Right lobe of liver (tissue), 6 donors: ENCODE data around the gene PHC3. TPM values are rescaled to one million over a fixed set of nuclear protein-coding genes. Genes with fewer than 3 reads are reported as not detected.

Experiments
- ATAC-seq, 4 donors: fragments of 200-7000 bp; cut with Tn5 transposase; one replicate each; pipeline ENCODE4 v1.9.1; 2020; ENCODE audit warnings: mild to moderate bottlenecking in 4 of 4, moderate library complexity in 4 of 4
- DNase-seq, 3 donors: peaks; one replicate each; pipeline ENCODE4 v3.0.0-alpha.2; 2020
- H3K27ac ChIP-seq, 3 donors: fragments of 200-600 bp; one replicate each; pipeline ENCODE4 v1.8.0; 2022
- H3K27me3 ChIP-seq, 2 donors: fragments of 200-600 bp; one replicate each; pipeline ENCODE4 v1.8.0; 2022
- H3K36me3 ChIP-seq, 4 donors: fragments of 200-600 bp; sonication (generic) in 1 of 4; one replicate each; pipeline versions ENCODE4 v1.5.1 to v1.8.0; 2017 to 2022; ENCODE audit warnings: control low read depth in 1 of 4
- H3K4me1 ChIP-seq, 4 donors: fragments of 200-600 bp; sonication (generic) in 1 of 4; one replicate each; pipeline versions ENCODE4 v1.5.1 to v1.8.0; 2017 to 2022; ENCODE audit warnings: control low read depth in 1 of 4
- H3K4me3 ChIP-seq, 3 donors: fragments of 200-600 bp; one replicate each; pipeline ENCODE4 v1.8.0; 2022
- H3K9me3 ChIP-seq, 4 donors: fragments of 200-600 bp; sonication (generic) in 1 of 4; one replicate each; pipeline versions ENCODE4 v1.5.1 to v1.8.0; 2017 to 2022; ENCODE audit warnings: control low read depth in 1 of 4
- CTCF ChIP-seq, 4 donors: fragments of 200-600 bp in 3 of 4; fragments of 450-650 bp in 1 of 4; IDR thresholded peaks; one replicate each; pipeline versions ENCODE4 v1.5.1 to v1.8.0; 2016 to 2022; ENCODE audit warnings: antibody characterized with exemption in 4 of 4, mild to moderate bottlenecking in 2 of 4
- POLR2A ChIP-seq: fragments of 450-650 bp; IDR thresholded peaks from one replicate; pipeline ENCODE4 v1.6.1; 2017; ENCODE audit warnings: antibody characterized with exemption, mild to moderate bottlenecking
- WGBS: methylation state at CpG from one replicate; pipeline ENCODE4 v1.1.6; 2018; ENCODE audit warnings: low coverage, low lambda C conversion rate; ENCODE audit not compliant: insufficient coverage; ENCODE audit errors: missing lambda C conversion rate; 5-methylcytosine and 5-hydroxymethylcytosine counted together
- intact Hi-C, 2 donors: fragments of 100-400 bp; cut with DNase I; formaldehyde crosslinking; loops; one replicate each; pipeline versions ENCODE4 v1.11.2 to v1.14.1; 2022
- total RNA-seq, 6 experiments: library from RNA; depleted of rRNA in 2 of 6; stranded (reverse); fragments of >200 nt in 2 of 6; fragmentation: NEBNext Ultra II Directional in 3 of 6; extraction: Animal tissue kit (Norgen Biotek cat#: 25700) in 3 of 6; gene quantifications; one replicate each; pipeline versions ENCODE4 v1.1.0 to v1.2.4, GENCODE V29; 2016 to 2023
- donor health status: DM: no; HTN: yes; CAD: no.
- donor health status: DM: no; HTN: no; CAD: no.
- donor health status: DM: no; HTN: no; CAD: no.
- donor health status: DM: no; HTN: yes; CAD: no.
- donor health status: DM: no; HTN: yes; CAD: no.

The PHC3 gene
- total RNA-seq, 6 experiments from 2014 or later = 20.0 to 32.6 (median 23.5) TPM

GRCh38 chr3:170102431-170102830 lies 79.1 kb downstream of the PHC3 start:
- whole genome bisulfite sequencing = 94% methylated on average over 8 of the region's 8 CpGs
- Histone ChIP-seq H3K27me3 (no peaks in the 10 kb centered on the region), H3K27ac (no peak overlapping the region), H3K36me3 (peaks cover 0 to 69% (median 12%) of the 10 kb centered on the region in 4 donors), H3K4me1 (no peaks in the 10 kb centered on the region), H3K4me3 (no peak overlapping the region), H3K9me3 (no peaks in the 10 kb centered on the region)
- TF ChIP-seq CTCF (IDR thresholded peaks at IDR 0.05) (no peak), POLR2A (no peak)
- DNase-seq = no peak
- ATAC-seq = no peak
- intact Hi-C loops = no loop called here

GRCh38 chr3:170100944-170101343 lies 80.6 kb downstream of the PHC3 start:
- WGBS = 92% methylated on average over 1 of the region's 1 CpG
- H3K27me3 ChIP-seq = no peaks in the 10 kb centered on the region
- intact Hi-C loops = no loop called here
- no peaks in the 10 kb centered on the region for H3K4me1 ChIP-seq
- ATAC-seq = no peak
- no peak for DNase-seq
- no peaks in the 10 kb centered on the region for H3K9me3 ChIP-seq
- no peak overlapping the region for H3K27ac ChIP-seq
- TF ChIP-seq POLR2A (no peak), CTCF (IDR thresholded peaks at IDR 0.05) (no peak)
- peaks cover 0 to 80% (median 17%) of the 10 kb centered on the region in 4 donors for H3K36me3 ChIP-seq
- H3K4me3 ChIP-seq = no peak overlapping the region

- Histone ChIP-seq H3K27ac (no peak overlapping the region), H3K4me3 (no peak overlapping the region), H3K36me3 (peaks cover 0 to 86% (median 21%) of the 10 kb centered on the region in 4 donors), H3K9me3 (no peaks in the 10 kb centered on the region), H3K27me3 (no peaks in the 10 kb centered on the region), H3K4me1 (no peaks in the 10 kb centered on the region)
- DNase-seq (no peak), ATAC-seq (no peak)
- 85% methylated on average over 1 of the region's 1 CpG for WGBS
- intact Hi-C loops = no loop called here
- no peak for TF ChIP-seq POLR2A
Measured at GRCh38 chr3:170098753-170099152, 82.8 kb downstream of the PHC3 start.

GRCh38 chr3:170096342-170096741 lies 85.2 kb downstream of the PHC3 start:
- no peaks in the 10 kb centered on the region for H3K9me3 ChIP-seq
- WGBS = 79% methylated on average over 3 of the region's 3 CpGs
- intact Hi-C loops = no loop called here
- no peak for TF ChIP-seq POLR2A
- no peak for TF ChIP-seq CTCF (IDR thresholded peaks at IDR 0.05)
- H3K4me1 ChIP-seq = no peaks in the 10 kb centered on the region
- H3K36me3 ChIP-seq = peaks cover 0 to 64% (median 13%) of the 10 kb centered on the region in 4 donors
- ATAC-seq (no peak), DNase-seq (no peak)
- H3K4me3 ChIP-seq = no peak overlapping the region
- no peaks in the 10 kb centered on the region for H3K27me3 ChIP-seq
- no peak overlapping the region for H3K27ac ChIP-seq

GRCh38 chr3:170095771-170096170 lies 85.8 kb downstream of the PHC3 start:
- no peaks in the 10 kb centered on the region for H3K9me3 ChIP-seq
- TF ChIP-seq POLR2A (no peak), CTCF (IDR thresholded peaks at IDR 0.05) (no peak)
- no peak overlapping the region for H3K4me3 ChIP-seq
- no peaks in the 10 kb centered on the region for H3K4me1 ChIP-seq
- H3K27ac ChIP-seq = no peak overlapping the region
- no peak for ATAC-seq
- no peaks in the 10 kb centered on the region for H3K27me3 ChIP-seq
- DNase-seq = no peak
- 76% methylated on average over 4 of the region's 4 CpGs for WGBS
- intact Hi-C loops = no loop called here
- peaks cover 0 to 58% (median 11%) of the 10 kb centered on the region in 4 donors for H3K36me3 ChIP-seq
